Activated naive CD8-positive, alpha-beta T cell (primary cell): ENCODE measurements around the gene NBEA.

Experiments
- H3K27ac Mint-ChIP-seq: one replicate; pipeline ENCODE4 v1.8.0; 2021; ENCODE audit warnings: mixed read lengths
- H3K27me3 Mint-ChIP-seq: one replicate; pipeline ENCODE4 v1.8.0; 2021; ENCODE audit warnings: mixed read lengths
- H3K36me3 Mint-ChIP-seq: one replicate; pipeline ENCODE4 v1.8.0; 2021; ENCODE audit warnings: mixed read lengths
- H3K4me1 Mint-ChIP-seq: one replicate; pipeline ENCODE4 v1.8.0; 2021; ENCODE audit warnings: low read depth, mixed read lengths
- H3K4me3 Mint-ChIP-seq: one replicate; pipeline ENCODE4 v1.8.0; 2021; ENCODE audit warnings: mild to moderate bottlenecking, mixed read lengths
- H3K9me3 Mint-ChIP-seq: one replicate; pipeline ENCODE4 v1.8.0; 2021; ENCODE audit warnings: low read depth, mixed read lengths

NBEA gene

GRCh38 chr13:35549481-35549880 lies 607.4 kb downstream of the NBEA start:
- peaks cover 6% of the 10 kb centered on the region for H3K36me3 Mint-ChIP-seq

GRCh38 chr13:35552172-35552844 lies 610.2 kb downstream of the NBEA start:
- Mint-ChIP-seq H3K9me3 (no peaks in the 10 kb centered on the region), H3K36me3 (peaks cover 5% of the 10 kb centered on the region), H3K27me3 (no peaks in the 10 kb centered on the region), H3K4me3 (no peak overlapping the region), H3K4me1 (no peaks in the 10 kb centered on the region), H3K27ac (no peak overlapping the region)

More at GRCh38 chr13:35549481-35549880, 607.4 kb downstream of the NBEA start:
- H3K4me1 Mint-ChIP-seq = no peaks in the 10 kb centered on the region
- no peaks in the 10 kb centered on the region for H3K9me3 Mint-ChIP-seq
- H3K4me3 Mint-ChIP-seq = no peak overlapping the region
- H3K27me3 Mint-ChIP-seq = no peaks in the 10 kb centered on the region
- no peak overlapping the region for H3K27ac Mint-ChIP-seq

GRCh38 chr13:35554972-35555623 lies 613.0 kb downstream of the NBEA start:
- no peak overlapping the region for H3K4me3 Mint-ChIP-seq

GRCh38 chr13:35557475-35557874 lies 615.4 kb downstream of the NBEA start:
- no peaks in the 10 kb centered on the region for H3K27me3 Mint-ChIP-seq
- no peaks in the 10 kb centered on the region for H3K4me1 Mint-ChIP-seq
- no peaks in the 10 kb centered on the region for H3K9me3 Mint-ChIP-seq
- H3K4me3 Mint-ChIP-seq = no peak overlapping the region
- peaks cover 2% of the 10 kb centered on the region for H3K36me3 Mint-ChIP-seq
- H3K27ac Mint-ChIP-seq = no peak overlapping the region

More at GRCh38 chr13:35554972-35555623, 613.0 kb downstream of the NBEA start:
- Mint-ChIP-seq H3K9me3 (no peaks in the 10 kb centered on the region), H3K36me3 (peaks cover 5% of the 10 kb centered on the region), H3K27me3 (no peaks in the 10 kb centered on the region), H3K27ac (no peak overlapping the region), H3K4me1 (no peaks in the 10 kb centered on the region)

GRCh38 chr13:35561540-35561939 lies 619.5 kb downstream of the NBEA start:
- Mint-ChIP-seq H3K27ac (no peak overlapping the region), H3K36me3 (peaks cover 2% of the 10 kb centered on the region), H3K4me3 (no peak overlapping the region), H3K4me1 (no peaks in the 10 kb centered on the region), H3K9me3 (no peaks in the 10 kb centered on the region), H3K27me3 (no peaks in the 10 kb centered on the region)

- Mint-ChIP-seq H3K9me3 (no peaks in the 10 kb centered on the region), H3K4me1 (no peaks in the 10 kb centered on the region), H3K4me3 (no peak overlapping the region), H3K27me3 (no peaks in the 10 kb centered on the region), H3K36me3 (peaks cover 5% of the 10 kb centered on the region), H3K27ac (no peak overlapping the region)
Observed at GRCh38 chr13:35565273-35565672, 623.2 kb downstream of the NBEA start.

GRCh38 chr13:35566340-35566739 lies 624.3 kb downstream of the NBEA start:
- Mint-ChIP-seq H3K36me3 (peaks cover 5% of the 10 kb centered on the region), H3K27me3 (no peaks in the 10 kb centered on the region), H3K9me3 (no peaks in the 10 kb centered on the region), H3K4me3 (no peak overlapping the region), H3K27ac (no peak overlapping the region), H3K4me1 (no peaks in the 10 kb centered on the region)

- Mint-ChIP-seq H3K27me3 (no peaks in the 10 kb centered on the region), H3K4me3 (no peak overlapping the region), H3K27ac (no peak overlapping the region), H3K9me3 (no peaks in the 10 kb centered on the region), H3K4me1 (no peaks in the 10 kb centered on the region), H3K36me3 (peaks cover 5% of the 10 kb centered on the region)
Observed at GRCh38 chr13:35567406-35567980, 625.4 kb downstream of the NBEA start.

GRCh38 chr13:35573639-35574038 lies 631.6 kb downstream of the NBEA start:
- Mint-ChIP-seq H3K4me3 (no peak overlapping the region), H3K4me1 (no peaks in the 10 kb centered on the region), H3K36me3 (peaks cover 3% of the 10 kb centered on the region), H3K27me3 (no peaks in the 10 kb centered on the region), H3K9me3 (no peaks in the 10 kb centered on the region), H3K27ac (no peak overlapping the region)

- H3K27ac Mint-ChIP-seq = no peak overlapping the region
- no peaks in the 10 kb centered on the region for H3K9me3 Mint-ChIP-seq
- H3K4me3 Mint-ChIP-seq = no peak overlapping the region
- no peaks in the 10 kb centered on the region for H3K4me1 Mint-ChIP-seq
- H3K36me3 Mint-ChIP-seq = no peaks in the 10 kb centered on the region
- H3K27me3 Mint-ChIP-seq = no peaks in the 10 kb centered on the region
Observed at GRCh38 chr13:35592457-35592856, 650.4 kb downstream of the NBEA start.

GRCh38 chr13:35593651-35594050 lies 651.6 kb downstream of the NBEA start:
- H3K9me3 Mint-ChIP-seq = no peaks in the 10 kb centered on the region
- H3K36me3 Mint-ChIP-seq = no peaks in the 10 kb centered on the region
- no peak overlapping the region for H3K27ac Mint-ChIP-seq
- no peak overlapping the region for H3K4me3 Mint-ChIP-seq
- no peaks in the 10 kb centered on the region for H3K4me1 Mint-ChIP-seq
- H3K27me3 Mint-ChIP-seq = no peaks in the 10 kb centered on the region

GRCh38 chr13:35594096-35594495 lies 652.0 kb downstream of the NBEA start:
- no peaks in the 10 kb centered on the region for H3K4me1 Mint-ChIP-seq
- H3K27me3 Mint-ChIP-seq = no peaks in the 10 kb centered on the region
- H3K4me3 Mint-ChIP-seq = no peak overlapping the region
- H3K9me3 Mint-ChIP-seq = no peaks in the 10 kb centered on the region
- no peaks in the 10 kb centered on the region for H3K36me3 Mint-ChIP-seq
- H3K27ac Mint-ChIP-seq = no peak overlapping the region

GRCh38 chr13:35595181-35595580 lies 653.1 kb downstream of the NBEA start:
- no peak overlapping the region for H3K4me3 Mint-ChIP-seq
- H3K9me3 Mint-ChIP-seq = no peaks in the 10 kb centered on the region
- H3K27ac Mint-ChIP-seq = no peak overlapping the region
- no peaks in the 10 kb centered on the region for H3K36me3 Mint-ChIP-seq
- no peaks in the 10 kb centered on the region for H3K27me3 Mint-ChIP-seq
- H3K4me1 Mint-ChIP-seq = no peaks in the 10 kb centered on the region

- Mint-ChIP-seq H3K36me3 (no peaks in the 10 kb centered on the region), H3K27ac (no peak overlapping the region), H3K4me1 (no peaks in the 10 kb centered on the region), H3K27me3 (no peaks in the 10 kb centered on the region), H3K9me3 (no peaks in the 10 kb centered on the region), H3K4me3 (no peak overlapping the region)
Observed at GRCh38 chr13:35596321-35597030, 654.4 kb downstream of the NBEA start.

GRCh38 chr13:35597451-35597850 lies 655.4 kb downstream of the NBEA start:
- Mint-ChIP-seq H3K27me3 (no peaks in the 10 kb centered on the region), H3K9me3 (no peaks in the 10 kb centered on the region), H3K27ac (no peak overlapping the region), H3K36me3 (no peaks in the 10 kb centered on the region), H3K4me1 (no peaks in the 10 kb centered on the region), H3K4me3 (no peak overlapping the region)
